NCI-H146 treated with DMSO at 0.1 percent for 48 hours (cell line): ENCODE measurements around the gene INPPL1.

Experiments used
- DNase-seq: peaks from one replicate; lab custom pipeline; 2025; ENCODE audit not compliant: unreplicated experiment; lab: John Stamatoyannopoulos, UW

The INPPL1 gene

DNA sequence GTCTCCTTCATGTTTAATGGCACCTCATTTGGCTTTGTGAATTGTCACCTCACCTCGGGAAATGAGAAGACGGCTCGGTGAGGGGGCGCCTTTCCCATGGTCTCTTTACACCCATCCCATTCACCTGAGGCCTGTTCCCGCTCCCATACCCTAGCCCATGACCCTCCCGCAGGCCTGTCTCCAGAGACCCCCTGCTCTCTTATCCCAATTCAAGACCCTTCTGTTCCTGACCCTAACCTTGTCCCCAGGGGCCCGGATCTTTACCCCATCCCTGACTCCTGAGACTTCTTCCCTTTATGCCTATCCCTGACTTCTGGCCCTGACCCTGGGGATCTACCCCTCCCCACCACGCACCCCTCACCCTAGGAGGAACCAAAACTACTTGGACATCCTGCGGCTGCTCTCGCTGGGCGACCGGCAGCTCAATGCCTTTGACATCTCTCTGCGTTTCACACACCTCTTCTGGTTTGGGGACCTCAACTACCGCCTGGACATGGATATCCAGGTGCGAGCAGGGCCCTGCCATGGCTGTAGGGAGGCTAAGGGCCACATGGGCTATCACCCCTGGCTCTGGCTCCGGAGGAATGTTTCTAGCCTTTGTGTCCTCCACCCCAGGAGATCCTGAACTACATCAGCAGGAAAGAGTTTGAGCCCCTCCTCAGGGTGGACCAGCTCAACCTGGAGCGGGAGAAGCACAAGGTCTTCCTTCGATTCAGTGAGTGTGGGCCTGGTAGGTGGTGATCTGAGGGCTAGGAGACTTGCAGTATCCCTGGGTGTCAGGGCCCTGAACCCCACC lies 7.9 kb downstream of the INPPL1 start:
- no peak for DNase-seq

DNA sequence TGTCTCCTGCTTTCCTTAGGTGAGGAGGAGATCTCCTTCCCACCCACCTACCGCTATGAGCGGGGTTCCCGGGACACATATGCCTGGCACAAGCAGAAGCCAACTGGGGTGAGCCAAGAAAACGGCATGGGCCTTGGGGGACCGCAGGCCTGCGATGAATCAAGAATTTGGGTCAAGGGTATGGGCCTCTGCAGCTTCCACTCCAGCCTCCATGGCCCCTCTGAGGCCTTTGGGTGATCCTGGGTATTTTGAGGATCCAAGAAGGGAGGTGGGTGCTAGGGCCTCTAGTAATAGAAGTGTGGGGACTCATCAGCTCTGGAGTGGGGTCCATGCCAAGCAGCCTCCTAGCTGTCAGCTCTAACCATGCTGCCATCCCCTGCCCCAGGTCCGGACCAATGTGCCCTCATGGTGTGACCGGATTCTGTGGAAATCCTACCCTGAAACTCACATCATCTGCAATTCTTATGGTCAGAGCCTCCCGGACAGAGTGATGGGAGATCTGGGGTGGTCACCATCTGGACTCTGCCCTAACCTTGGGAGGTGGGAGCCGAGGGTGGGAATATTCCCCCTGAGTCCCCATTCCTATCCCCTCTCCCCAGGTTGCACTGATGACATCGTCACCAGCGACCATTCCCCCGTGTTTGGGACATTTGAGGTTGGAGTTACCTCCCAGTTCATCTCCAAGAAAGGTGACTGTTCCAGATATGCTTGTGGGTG lies 8.6 kb downstream of the INPPL1 start:
- DNase-seq, result no peak

DNA sequence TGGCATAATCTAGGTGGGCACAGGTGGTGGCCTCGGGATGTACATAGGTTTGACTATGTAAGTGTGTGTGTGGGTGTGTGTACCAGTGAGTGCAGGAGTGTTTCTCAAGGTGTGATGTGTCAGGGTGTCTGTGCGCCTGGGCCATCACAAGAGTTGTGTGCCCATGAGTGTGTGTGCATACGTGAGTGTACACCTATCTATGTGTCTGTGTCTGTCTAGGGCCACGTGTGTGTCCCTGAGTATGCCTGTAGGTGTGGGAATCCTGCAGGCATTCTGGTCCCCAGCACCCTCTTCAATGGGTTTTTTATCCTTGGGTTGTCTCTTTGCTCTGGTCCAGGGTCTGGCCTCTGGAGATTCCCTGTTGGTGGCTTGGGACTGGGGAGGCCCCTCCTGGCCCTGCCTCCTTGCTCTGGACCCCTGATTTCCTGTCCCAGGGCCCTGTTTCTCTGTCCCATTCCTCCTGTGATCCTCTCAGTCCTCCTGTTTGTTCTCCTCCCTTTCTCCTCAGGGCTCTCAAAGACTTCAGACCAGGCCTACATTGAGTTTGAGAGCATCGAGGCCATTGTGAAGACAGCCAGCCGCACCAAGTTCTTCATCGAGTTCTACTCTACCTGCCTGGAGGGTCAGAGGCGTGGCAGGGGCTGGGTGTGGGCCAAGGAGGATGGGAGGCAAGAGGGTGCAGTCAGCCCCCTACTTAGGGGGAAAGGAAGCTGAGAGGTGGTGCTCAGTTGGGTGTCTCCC lies 9.4 kb downstream of the INPPL1 start:
- DNase-seq, result no peak

DNA sequence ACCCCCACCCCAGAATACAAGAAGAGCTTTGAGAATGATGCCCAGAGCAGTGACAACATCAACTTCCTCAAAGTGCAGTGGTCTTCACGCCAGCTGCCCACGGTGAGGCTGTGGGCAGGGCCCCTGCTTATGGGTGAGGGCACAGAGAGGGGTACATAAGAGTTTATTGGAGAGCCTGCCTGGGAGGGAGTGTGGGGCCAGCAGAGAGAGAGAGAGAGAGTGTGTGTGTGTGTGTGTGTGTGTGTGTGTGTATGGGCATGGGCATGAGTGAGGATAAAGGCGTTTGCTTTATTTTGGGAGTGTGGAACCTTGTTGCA lies 9.9 kb downstream of the INPPL1 start:
- DNase-seq, result no peak

DNA sequence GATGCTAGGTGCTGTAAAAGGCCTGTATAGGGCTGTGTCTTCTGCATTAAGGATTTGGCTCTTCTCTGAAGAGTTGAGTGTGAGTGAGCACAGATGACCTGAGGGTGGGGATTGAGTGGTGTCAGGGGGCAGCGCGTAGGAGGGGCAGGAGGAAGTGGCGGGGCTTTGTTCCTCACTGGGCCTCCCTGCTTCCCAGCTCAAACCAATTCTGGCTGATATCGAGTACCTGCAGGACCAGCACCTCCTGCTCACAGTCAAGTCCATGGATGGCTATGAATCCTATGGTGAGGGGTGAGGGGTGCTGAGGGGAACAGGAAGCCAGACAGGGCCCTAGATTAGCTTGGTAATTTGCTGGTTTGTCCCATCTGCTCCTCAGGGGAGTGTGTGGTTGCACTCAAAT lies 10.4 kb downstream of the INPPL1 start:
- no peak for DNase-seq

DNA sequence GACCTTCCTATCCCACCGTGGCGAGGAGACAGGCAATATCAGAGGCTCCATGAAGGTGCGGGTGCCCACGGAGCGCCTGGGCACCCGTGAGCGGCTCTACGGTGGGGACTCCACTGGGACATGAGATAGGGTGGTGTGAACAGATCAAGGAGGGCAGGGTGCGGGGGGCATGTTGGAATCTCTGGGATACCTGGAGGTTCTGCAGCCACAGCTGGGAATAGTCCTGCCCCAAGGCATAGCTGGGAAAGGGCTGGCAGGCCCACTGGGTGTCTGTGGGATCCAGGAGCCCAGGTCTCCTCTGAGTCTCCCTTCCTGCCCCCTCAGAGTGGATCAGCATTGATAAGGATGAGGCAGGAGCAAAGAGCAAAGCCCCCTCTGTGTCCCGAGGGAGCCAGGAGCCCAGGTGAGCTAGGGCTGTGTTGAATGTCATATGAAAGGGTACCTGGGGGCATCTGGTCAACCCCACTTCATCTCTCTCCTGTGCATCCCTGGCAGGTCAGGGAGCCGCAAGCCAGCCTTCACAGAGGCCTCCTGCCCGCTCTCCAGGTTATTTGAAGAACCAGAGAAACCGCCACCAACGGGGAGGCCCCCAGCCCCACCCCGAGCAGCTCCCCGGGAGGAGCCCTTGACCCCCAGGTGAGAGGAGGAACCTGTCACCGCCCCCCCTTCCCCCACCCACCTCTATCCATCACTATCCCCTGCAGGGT lies 10.9 kb downstream of the INPPL1 start:
- no peak for DNase-seq

DNA sequence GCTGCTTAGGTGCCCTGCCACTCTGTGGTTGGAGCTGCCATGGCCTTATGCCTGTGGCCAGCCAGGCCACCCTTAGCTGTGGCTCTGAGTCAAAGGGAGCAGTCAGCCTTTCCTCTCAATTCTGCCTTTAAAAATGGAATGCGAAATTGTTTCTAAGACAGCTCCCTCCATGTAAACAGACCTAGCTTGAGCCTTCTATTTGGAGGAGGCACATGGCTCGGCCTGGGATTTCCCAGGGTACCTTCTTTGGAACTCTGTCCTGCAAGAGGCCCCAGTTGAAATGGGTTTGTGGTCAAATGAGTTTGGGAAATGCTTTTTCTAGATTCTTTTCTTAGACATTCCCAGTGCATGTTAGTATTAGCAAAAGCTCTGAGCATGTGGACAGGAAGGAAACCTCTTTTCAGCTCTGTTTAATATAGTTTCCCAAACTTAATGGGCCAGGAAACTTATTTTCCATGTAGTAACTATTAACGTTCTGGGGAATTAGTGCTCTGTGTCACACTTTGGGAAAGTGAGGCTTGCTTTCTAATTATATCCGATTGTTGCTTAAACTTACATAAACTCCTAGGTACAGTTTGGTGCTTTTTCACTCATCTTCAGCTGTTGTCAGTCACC lies 11.6 kb downstream of the INPPL1 start:
- no peak for DNase-seq

DNA sequence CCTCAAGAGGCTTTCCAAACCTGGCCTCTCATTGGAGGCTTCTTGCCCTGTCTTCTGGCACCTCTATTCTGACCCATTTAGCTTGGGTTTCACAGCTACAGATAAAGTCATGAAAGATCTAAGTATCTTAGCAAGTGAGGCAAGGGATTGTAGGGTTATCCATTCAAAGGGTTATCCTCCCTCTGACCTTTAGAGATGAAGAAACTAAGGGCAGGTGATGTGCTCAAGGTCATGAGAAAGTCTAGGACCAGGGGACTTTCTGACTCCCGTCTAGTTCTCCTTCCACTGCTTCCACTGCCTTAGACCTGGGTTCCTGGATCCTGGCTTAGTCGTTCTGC lies 12.2 kb downstream of the INPPL1 start:
- no peak for DNase-seq

DNA sequence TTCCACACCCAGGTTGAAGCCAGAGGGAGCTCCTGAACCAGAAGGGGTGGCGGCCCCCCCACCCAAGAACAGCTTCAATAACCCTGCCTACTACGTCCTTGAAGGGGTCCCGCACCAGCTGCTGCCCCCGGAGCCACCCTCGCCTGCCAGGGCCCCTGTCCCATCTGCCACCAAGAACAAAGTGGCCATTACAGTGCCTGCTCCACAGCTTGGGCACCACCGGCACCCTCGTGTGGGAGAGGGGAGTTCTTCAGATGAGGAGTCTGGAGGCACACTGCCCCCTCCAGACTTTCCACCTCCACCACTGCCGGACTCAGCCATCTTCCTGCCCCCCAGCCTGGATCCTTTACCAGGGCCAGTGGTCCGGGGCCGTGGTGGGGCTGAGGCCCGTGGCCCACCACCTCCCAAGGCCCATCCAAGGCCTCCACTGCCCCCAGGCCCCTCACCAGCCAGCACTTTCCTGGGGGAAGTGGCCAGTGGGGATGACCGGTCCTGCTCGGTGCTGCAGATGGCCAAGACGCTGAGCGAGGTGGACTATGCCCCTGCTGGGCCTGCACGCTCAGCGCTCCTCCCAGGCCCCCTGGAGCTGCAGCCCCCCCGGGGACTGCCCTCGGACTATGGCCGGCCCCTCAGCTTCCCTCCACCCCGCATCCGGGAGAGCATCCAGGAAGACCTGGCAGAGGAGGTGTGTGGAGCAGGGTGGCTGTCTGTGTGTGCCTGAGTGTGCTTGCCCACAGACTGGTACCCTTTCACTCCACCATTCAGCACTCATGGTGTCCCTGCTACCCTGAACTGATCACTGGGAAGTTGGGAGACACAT lies 12.8 kb downstream of the INPPL1 start:
- DNase-seq, result no peak

DNA sequence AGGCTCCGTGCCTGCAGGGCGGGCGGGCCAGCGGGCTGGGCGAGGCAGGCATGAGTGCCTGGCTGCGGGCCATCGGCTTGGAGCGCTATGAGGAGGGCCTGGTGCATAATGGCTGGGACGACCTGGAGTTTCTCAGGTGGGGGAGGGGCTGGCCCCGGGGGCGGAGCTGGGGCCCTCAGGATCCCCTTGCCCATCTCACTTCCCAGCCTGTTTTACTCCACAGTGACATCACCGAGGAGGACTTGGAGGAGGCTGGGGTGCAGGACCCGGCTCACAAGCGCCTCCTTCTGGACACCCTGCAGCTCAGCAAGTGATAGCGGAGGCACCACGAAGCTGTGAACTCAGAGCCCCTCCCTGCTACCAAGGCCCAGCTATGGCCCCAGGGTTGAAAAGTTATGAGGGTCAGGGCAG lies 13.5 kb downstream of the INPPL1 start:
- DNase-seq, result no peak

DNA sequence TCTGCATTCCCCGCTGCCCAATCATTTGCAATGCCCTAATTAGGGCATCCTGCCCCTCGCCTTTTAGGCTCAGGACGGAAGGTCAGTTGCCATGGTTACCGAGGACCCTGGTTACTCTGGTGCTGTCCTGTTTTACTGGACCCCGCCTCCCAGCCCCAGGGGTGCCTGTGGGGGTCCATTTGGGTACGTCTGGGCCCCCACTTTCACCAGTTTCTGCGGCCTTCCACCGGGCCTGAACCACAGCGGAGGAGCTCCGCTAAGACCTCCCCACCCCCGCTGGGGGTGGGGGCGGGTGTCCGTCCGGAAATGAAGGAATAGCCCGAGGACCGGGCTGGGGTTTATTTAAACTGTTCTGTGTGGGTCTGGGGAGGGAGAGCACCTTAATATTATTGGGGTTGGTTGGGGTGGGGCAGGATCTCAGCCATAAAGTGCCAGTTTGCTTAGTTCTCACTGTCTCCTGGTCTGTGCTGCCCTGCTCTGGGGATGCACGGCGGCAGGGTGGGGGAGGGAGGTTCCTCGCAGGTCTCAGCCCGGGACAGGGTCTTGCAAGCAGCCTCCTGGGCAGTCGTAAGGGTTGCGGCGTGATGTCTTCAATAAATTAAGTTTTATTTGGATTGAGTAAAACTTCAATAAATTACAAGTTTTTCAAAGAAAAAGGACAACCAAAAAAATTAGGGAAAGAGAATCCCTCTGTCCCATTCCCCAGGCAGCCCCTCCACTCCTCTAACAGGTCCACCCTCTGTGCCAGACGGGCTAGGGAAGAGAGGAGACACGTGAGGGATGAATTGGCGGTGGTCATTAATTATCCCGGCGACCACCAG lies 14.1 kb downstream of the INPPL1 start:
- no peak for DNase-seq

DNA sequence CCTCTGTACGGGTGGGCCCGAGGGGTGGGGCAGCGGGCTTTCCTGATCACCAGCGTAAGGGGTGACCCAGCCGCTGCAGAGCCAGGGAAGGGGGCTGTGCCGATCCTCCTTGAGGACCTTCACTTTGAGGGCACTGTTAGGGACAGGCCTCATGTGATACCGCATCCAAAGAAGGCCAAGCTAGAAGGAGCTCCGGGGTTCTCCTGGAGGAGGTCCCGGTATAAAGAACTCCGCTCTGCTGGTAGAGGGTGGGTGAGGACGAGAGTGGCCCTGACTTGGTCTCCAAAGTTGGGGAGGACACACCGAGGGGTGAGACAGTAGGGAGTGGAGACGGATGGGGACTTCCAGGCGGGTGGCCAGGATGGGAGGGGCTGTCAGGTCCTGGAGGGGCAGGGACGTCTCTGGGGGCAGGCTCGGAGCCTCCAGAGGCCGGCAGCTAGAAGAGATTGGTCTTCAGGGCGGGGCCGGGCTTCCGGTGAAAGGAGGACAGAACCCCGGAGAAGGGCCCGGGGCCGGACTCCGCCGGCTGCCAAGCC lies 14.8 kb downstream of the INPPL1 start:
- DNase-seq, result no peak

DNA sequence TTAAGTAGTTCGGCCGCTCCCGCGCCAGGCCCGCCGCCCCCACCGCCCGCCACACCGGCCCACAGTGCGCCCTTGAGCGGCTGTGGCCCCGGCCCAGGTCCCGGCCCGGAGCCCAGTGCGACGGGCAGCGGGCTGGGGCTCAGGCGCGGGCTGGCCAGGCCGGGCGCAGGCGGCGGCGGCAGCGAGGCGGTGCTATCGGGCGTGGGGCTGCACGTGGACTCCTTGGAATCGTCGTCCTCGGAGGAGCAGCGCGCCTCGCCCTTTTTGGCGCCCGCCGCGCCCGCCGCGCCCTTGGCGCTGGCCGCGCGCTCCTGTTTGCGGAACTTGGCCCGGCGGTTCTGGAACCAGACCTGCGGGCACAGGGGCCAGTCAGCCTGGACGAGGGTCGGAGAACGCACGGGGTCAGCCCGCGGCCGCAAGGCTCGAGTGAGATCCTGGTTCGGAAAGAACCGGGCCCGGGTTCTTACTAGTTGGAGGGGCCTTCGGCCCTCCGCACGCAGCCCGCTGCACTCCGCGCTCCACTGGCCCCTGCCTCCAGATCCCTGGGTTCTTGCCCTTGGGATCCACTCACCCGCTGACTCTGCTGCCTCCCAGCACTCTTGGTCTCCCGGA lies 15.4 kb downstream of the INPPL1 start:
- no peak for DNase-seq

DNA sequence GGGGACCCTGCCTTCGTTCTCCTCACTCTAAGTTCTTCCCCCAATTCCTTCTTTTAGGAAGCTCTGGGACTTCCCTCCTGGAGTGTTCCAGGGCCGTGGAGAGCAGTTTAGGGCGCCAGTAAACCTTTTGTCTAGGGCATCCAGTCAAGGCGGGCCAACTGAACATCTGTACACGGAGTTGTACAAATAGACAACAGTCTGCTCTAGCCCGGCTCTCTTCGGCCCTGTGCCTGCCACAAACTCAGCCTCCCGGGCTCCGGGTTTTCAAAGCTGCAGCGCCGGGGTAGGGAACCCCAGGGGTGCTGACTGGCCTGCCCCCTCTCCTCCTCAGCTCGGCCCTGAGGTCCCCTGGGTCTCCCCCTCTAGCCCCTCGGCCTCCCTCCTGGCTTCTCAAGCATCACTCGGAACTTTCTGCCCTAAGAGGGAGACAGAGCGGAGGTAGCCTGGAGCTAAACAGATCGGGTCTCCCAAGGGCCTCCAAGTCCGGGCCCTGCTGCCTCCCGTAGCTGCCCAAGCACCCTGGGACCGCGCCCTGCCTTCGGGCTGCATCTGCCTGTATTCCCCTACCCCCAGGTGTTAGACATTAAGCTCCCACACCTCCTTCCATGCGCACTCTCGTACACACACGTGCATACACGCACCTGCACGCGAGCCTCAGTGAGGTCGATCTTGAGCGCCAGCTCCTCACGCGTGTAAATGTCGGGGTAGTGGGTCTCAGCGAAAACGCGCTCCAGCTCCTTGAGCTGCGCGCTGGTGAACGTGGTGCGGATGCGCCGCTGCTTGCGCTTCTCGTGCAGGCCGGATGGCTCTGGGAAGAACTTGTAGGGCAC lies 16.1 kb downstream of the INPPL1 start:
- DNase-seq, result no peak

DNA sequence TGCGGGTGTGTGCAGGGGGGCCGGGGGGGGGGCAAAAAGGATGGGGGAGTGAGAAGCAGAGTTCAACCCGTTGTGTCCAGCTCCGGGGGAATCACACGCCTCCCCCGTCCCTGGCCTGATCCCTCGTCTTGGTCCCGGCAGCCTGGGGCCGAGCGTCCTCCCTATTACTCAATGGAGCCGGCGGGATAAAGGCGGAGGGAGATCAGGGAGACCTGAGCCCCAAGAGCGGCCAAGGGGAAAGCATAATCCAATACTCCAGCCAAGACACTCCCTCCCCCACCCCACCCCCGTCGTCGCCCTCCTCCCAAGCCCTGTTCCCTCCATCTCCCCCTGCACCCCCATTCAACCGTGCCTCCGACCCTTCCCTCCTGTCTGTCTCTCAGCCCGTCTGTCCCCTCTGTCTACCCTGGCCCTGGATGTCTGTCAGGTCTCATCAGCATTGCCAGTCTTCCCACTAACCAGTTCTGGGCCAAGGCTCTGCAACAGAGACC lies 16.8 kb downstream of the INPPL1 start:
- DNase-seq, result no peak

DNA sequence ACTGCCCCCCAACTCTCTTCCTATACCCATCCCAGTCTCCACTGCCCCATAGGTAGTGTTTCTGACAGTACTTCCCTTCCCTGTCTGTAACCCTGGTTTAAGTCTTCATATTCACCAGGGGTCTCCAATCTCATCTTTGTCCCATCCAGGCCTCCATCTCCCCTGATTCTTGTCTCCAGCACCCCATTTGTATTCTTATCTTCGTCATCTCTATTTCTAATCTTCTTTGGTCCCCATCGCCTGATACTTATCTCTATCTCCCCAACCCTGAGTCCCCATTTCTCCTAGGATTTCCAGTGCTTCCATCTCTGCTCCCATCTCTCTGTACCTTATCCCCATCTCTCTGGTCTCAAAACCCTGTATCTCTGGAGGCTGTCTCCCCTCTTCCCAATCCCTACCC lies 17.6 kb downstream of the INPPL1 start:
- no peak for DNase-seq

DNA sequence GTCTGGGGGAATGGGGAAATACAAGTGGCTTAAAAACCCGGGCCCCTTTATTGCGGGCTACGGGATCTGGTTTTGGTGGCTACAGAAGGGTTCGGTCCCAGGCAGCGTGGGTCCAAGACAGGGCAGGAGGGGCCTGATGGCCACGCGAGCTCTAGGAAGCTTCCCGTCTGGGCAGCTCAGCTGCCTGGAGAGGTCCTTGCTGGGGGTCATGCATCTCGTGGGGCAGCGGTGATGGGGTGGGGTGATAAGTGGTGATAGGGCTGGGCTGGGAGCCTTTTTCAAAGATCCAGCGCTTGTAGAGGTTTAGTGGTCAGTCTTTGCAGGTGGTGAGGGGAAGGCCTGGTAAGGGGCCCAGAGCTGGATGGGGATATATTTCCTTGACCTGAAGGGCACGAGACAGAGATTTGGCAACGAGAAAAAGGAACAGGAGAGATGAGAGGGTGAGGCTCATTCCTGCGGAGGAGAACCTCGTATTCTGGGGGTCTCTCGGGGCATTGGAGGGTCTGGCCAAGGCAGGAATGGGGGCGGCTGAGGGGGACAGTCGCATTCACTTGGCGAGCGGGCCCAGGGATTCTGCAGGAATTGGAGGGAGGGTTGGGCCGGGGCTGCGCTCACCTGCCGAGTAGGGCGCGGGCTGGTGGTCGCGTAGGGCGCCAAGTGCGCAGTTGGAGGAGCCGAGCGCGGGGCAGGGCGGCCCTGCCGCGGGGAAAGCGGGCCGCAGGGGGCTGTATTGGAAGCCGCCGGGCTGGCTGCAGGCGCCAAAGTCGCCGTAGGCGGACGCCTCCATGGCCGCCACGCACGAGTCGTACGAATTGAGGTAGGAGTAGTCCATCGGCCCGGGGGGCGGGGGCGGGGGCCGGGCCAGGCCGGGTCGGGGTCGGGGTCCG lies 18.8 kb downstream of the INPPL1 start:
- no peak for DNase-seq
